Measurements from ENCODE around the gene MYPOP.

DNA sequence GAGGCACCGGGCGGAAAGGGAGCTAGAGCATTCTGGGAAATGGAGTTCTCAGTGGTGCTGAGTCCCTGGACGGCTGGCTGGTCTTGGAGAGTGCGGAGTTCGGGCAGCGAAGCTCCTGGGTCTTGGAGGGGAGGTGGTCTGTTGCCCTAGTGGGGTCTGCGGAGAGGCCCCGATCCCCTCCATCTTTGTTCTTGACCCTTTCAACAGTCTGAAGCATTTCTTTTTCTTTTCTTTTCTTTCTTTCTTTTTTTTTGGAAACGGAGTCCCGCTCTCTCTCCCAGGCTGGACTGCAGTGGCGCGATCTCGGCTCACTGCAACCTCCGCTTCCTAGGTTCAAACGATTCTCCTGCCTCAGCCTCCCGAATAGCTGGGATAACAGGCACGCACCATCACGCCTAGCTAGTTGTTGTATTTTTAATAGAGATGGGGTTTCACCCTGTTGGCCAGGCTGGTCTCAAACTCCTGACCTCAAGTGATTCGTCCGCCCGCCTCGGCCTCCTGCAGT lies 39.0 kb downstream of the MYPOP start:
- TF ChIP-seq POLR2A (IDR thresholded peaks at IDR 0.05; ENCODE audit: low read length) (no peak), GATA1 (IDR thresholded peaks at IDR 0.05; ENCODE audit: low read depth, low read length) (no peak)

Data from erythroblast (primary cell).